Measurements from ENCODE around the gene TUT1.
A peak's percentile ranks its signal among the peaks of the same experiment; 100 is the strongest.
"Not testable (repeated sequence)": the region's sequence is repeated elsewhere in the genome, so short reads cannot be mapped to it uniquely, and the experiment has no call there.

TUT1 gene

GRCh38 chr11:62567018-62567633, 24.2 kb downstream of the TUT1 start:
- H3K79me2 ChIP-seq (ENCODE audit: insufficient read depth, low read depth): peaks cover 84% of the 10 kb centered on the region
- H3K27ac ChIP-seq: no peak overlapping the region
- H3K27me3 ChIP-seq (ENCODE audit: insufficient read depth, low read depth): no peaks in the 10 kb centered on the region

GRCh38 chr11:62566247-62566646, 25.1 kb downstream of the TUT1 start:
- Histone ChIP-seq H3K36me3 (ENCODE audit: insufficient read depth) (peaks cover 39% of the 10 kb centered on the region; the same call in 1 of the 2 replicates), H3K4me2 (no peak overlapping the region), H2AFZ (ENCODE audit: low read depth) (no peak overlapping the region), H4K20me1 (ENCODE audit: insufficient read depth) (no peaks in the 10 kb centered on the region), H3K27me3 (ENCODE audit: insufficient read depth, low read depth) (no peaks in the 10 kb centered on the region), H3K9ac (no peak overlapping the region), H3K4me1 (ENCODE audit: low read depth, poor library complexity, severe bottlenecking) (peaks cover 74% of the 10 kb centered on the region), H3K4me3 (IDR thresholded peaks at IDR 0.05; ENCODE audit: insufficient read depth, low read depth, low read length) (no peak overlapping the region), H3K79me2 (ENCODE audit: insufficient read depth, low read depth) (peaks cover 75% of the 10 kb centered on the region), H3K27ac (no peak overlapping the region; the same call in 1 of the 2 replicates)
- no peak for TF ChIP-seq CTCF (conservative IDR thresholded peaks at IDR 0.05; ENCODE audit: low read depth, low read length)

More at GRCh38 chr11:62567018-62567633, 24.2 kb downstream of the TUT1 start:
- no peaks in the 10 kb centered on the region for H4K20me1 ChIP-seq (ENCODE audit: insufficient read depth)
- H3K9ac ChIP-seq: no peak overlapping the region
- H3K4me1 ChIP-seq (ENCODE audit: low read depth, poor library complexity, severe bottlenecking): peaks cover 72% of the 10 kb centered on the region
- H3K4me3 ChIP-seq (IDR thresholded peaks at IDR 0.05; ENCODE audit: insufficient read depth, low read depth, low read length): no peak overlapping the region
- no peak overlapping the region for H3K4me2 ChIP-seq
- H3K36me3 ChIP-seq (ENCODE audit: insufficient read depth): peaks cover 45% of the 10 kb centered on the region; the same call in 1 of the 2 replicates
- no peak overlapping the region for H2AFZ ChIP-seq (ENCODE audit: low read depth)
- no peak for TF ChIP-seq CTCF (conservative IDR thresholded peaks at IDR 0.05; ENCODE audit: low read depth, low read length)

- peaks cover 78% of the 10 kb centered on the region for H3K4me1 ChIP-seq (ENCODE audit: low read depth, poor library complexity, severe bottlenecking)
- H4K20me1 ChIP-seq (ENCODE audit: insufficient read depth): no peaks in the 10 kb centered on the region
- no peak overlapping the region for H3K4me2 ChIP-seq
- no peak overlapping the region for H3K9ac ChIP-seq
- no peak overlapping the region for H3K4me3 ChIP-seq (IDR thresholded peaks at IDR 0.05; ENCODE audit: insufficient read depth, low read depth, low read length)
- peaks cover 31% of the 10 kb centered on the region; the same call in 1 of the 2 replicates for H3K36me3 ChIP-seq (ENCODE audit: insufficient read depth)
- peaks cover 68% of the 10 kb centered on the region for H3K79me2 ChIP-seq (ENCODE audit: insufficient read depth, low read depth)
- TF ChIP-seq CTCF (conservative IDR thresholded peaks at IDR 0.05; ENCODE audit: low read depth, low read length): no peak
- no peaks in the 10 kb centered on the region for H3K27me3 ChIP-seq (ENCODE audit: insufficient read depth, low read depth)
- no peak overlapping the region for H2AFZ ChIP-seq (ENCODE audit: low read depth)
- no peak overlapping the region for H3K27ac ChIP-seq
Measured at GRCh38 chr11:62565100-62565802, 26.1 kb downstream of the TUT1 start.

GRCh38 chr11:62561677-62562230, 29.6 kb downstream of the TUT1 start:
- Histone ChIP-seq H3K27ac (peak overlapping the region; percentile 33; the same call in 1 of the 2 replicates), H3K36me3 (ENCODE audit: insufficient read depth) (peaks cover 23% of the 10 kb centered on the region; the same call in 1 of the 2 replicates), H3K4me1 (ENCODE audit: low read depth, poor library complexity, severe bottlenecking) (peaks cover 92% of the 10 kb centered on the region), H3K79me2 (ENCODE audit: insufficient read depth, low read depth) (peaks cover 43% of the 10 kb centered on the region; the same call in 1 of the 2 replicates)
- H3K4me3 ChIP-seq (IDR thresholded peaks at IDR 0.05; ENCODE audit: insufficient read depth, low read depth, low read length); H3K4me2 ChIP-seq; H3K27me3 ChIP-seq (ENCODE audit: insufficient read depth, low read depth); H4K20me1 ChIP-seq (ENCODE audit: insufficient read depth); H3K9ac ChIP-seq; H2AFZ ChIP-seq (ENCODE audit: low read depth): not testable (repeated sequence)

Data from KMS-11 (cell line).